GM12872 (cell line): ENCODE data around the gene ATXN2.

Experiments
- TF ChIP-seq, protein P1 (sequence below): IDR thresholded peaks from 3 replicates; pipeline ENCODE4 v1.5.1; 2011; ENCODE audit warnings: low read depth, mild to moderate bottlenecking, low read length, moderate library complexity; ENCODE audit not compliant: insufficient read depth

Gene ATXN2

DNA sequence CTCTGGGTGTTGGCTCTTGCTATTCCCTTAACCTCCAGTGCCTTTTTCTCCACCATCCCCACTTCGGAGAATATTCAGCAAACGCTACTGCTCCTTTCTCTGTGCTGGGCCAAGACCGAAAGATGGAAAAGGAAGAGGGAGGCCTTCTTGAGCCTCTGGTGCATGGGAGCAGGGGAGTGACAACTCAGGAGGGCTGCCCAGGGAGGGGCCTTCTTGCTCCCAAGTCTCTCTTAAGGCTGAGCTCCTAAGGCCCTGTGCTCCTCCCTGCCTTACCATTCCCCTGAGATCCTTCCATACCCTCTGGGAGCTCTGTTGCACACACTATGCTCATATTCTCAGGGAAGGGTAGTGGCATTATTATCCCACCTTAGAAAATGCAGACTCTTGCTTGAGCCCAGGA, 158.5 kb downstream of the ATXN2 start:
- TF ChIP-seq, protein P1, sequence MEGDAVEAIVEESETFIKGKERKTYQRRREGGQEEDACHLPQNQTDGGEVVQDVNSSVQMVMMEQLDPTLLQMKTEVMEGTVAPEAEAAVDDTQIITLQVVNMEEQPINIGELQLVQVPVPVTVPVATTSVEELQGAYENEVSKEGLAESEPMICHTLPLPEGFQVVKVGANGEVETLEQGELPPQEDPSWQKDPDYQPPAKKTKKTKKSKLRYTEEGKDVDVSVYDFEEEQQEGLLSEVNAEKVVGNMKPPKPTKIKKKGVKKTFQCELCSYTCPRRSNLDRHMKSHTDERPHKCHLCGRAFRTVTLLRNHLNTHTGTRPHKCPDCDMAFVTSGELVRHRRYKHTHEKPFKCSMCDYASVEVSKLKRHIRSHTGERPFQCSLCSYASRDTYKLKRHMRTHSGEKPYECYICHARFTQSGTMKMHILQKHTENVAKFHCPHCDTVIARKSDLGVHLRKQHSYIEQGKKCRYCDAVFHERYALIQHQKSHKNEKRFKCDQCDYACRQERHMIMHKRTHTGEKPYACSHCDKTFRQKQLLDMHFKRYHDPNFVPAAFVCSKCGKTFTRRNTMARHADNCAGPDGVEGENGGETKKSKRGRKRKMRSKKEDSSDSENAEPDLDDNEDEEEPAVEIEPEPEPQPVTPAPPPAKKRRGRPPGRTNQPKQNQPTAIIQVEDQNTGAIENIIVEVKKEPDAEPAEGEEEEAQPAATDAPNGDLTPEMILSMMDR, result no peak

DNA sequence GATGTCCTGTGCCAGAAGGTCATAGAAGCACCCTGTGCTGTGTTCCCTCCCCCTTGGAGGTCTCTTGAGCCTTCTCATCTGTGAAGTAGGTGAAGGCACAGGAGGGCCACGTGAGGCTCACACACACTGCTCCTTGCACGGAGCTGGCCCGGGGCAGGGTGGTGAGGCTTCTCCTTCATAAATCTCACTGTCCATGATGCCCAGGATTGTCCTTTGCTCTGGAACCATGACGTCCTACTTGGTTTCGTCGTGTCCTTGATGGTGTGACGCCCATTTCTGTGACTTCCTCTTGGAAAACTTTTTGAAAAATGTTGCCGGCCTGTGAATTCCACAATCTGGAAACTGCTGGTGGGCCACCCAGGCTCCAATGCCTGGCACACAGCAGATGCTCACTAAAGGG, 159.0 kb downstream of the ATXN2 start:
- TF ChIP-seq, protein P1, result no peak

DNA sequence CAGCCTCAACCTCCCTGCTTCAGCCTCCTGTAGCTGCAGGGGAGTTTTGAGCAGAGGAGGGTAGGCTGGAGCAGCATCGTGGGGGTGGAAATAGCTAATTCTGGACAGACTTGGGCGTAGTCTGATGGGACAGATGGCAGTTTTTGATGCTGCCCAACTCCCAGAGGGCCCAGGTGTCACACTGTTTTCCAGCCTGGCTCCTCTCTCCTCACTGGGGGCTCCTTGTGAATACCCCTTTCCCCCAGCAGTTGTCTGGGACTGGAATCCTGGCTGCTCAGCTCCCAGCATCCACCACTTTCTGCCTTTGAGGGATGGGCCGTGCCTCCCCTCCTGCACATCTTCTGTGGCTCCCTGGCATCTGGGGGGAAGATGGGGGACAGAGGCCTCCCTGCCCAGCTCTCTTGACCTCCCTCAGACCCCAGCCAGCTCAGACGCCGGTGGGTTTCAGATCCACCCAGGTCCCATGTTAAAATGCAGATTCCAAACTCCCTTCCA, 159.4 kb downstream of the ATXN2 start:
- TF ChIP-seq, protein P1, result no peak

DNA sequence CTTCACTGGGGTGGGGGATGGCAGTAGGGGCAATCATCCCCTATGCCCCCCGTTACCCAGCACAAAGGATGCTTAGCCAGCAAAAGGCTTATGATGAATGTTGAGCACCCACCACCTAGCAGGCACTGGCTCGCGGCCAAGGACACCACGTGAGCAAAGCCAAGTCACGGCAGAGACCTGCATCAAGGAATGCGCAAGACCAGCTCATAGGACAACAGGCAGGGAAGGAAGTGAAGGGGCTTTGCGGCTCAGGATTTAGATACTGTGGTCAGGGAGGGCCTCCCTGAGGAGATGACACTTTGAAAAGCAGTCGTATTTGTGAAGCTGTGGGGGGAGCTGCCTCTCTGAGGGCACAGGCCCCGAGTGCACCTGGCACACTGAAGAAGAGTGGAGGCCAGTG, 160.6 kb downstream of the ATXN2 start:
- TF ChIP-seq, protein P1, result no peak

DNA sequence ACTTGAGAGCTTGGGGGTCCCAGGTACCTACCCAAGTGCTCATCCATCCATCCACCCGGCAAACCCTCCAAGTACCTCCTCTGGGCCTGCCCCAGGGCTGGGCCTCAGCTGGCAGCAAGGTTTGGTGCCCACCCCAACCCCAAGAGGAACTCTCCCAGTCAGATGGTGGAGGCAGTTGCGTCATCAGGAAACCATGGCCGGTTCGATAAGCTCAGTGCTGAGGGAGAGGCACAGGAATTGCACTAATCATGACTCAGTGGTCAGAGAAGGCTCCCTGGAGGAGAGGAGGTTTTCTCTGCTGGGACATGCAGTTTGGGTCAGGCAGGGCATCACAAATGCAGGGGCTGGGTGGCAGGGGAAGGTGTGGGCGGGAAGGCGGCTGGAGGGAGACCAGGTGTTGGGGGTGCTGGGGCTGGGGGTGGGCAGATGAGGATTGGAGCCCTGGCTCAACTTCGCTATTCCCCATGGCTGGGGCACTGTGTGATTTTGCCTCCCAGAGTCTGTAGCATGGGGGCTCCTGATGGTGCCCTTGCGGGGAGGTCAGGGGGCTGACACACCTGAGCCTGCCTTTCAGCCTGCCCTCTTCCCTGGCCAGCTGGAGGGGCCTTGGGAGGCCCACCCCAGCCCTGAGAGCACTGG, 161.2 kb downstream of the ATXN2 start:
- TF ChIP-seq, protein P1, result no peak

DNA sequence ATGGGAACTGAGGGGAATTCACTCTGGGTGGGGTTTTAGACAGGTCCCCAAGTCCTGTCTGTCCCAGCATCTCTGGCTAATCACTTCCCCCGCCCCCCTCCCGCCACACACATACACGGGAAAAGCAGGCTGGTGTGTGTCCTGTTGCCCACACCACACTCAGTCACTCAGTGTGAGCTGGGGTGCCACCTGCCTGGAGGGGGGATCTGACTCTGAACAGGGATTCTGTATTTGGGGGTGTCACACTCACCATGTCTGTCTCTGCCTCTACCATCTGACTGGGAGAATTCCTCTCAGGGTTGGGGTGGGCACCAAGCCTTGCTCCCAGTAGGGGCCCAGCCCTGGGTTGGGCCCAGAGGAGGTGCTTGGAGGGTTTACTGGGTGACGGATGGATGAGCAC, 162.3 kb downstream of the ATXN2 start:
- TF ChIP-seq, protein P1, result no peak

DNA sequence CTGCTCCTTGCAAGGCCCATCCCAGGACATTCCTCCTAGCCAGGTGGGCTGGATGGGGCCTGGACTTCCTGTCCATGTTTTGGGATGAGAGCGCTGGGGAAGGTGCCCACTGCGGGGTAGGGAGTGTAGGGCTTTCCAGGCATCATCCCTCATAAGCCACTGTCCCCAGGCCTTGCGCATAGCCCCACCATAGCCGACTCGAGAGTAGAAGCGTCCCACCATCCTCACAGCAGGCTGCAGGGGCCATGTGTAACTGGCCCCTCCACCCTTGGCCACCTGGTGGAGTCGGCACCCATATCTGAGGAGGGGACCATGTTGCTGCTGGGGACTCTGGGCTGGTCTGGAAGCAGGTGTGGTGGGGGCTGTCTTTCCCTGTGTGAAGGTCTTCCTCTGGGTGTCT, 162.8 kb downstream of the ATXN2 start:
- TF ChIP-seq, protein P1, result no peak
